T-helper 22 cell (primary cell): ENCODE results near the gene ZMYND8.

Source experiments
- DNase-seq: peaks from one replicate; pipeline ENCODE4 v3.0.0-alpha.2; 2020; ENCODE audit warnings: low read depth

Gene ZMYND8

GRCh38 chr20:47332381-47333206 is 23.9 kb downstream of the ZMYND8 start:
- DNase-seq = no peak

GRCh38 chr20:47330933-47331708 is 25.4 kb downstream of the ZMYND8 start:
- DNase-seq = no peak

GRCh38 chr20:47330071-47330470 is 26.4 kb downstream of the ZMYND8 start:
- no peak for DNase-seq

- DNase-seq = no peak
These were observed 28.4 kb downstream of the ZMYND8 start for GRCh38 chr20:47328129-47328528.

GRCh38 chr20:47327711-47328110 is 28.8 kb downstream of the ZMYND8 start:
- no peak for DNase-seq

GRCh38 chr20:47326658-47327268 is 29.7 kb downstream of the ZMYND8 start:
- DNase-seq = no peak

- no peak for DNase-seq
These were observed 31.3 kb downstream of the ZMYND8 start for GRCh38 chr20:47325242-47325641.

GRCh38 chr20:47320990-47321805 is 35.3 kb downstream of the ZMYND8 start:
- no peak for DNase-seq

GRCh38 chr20:47319517-47320252 is 36.8 kb downstream of the ZMYND8 start:
- no peak for DNase-seq

GRCh38 chr20:47318586-47319516 is 37.6 kb downstream of the ZMYND8 start:
- DNase-seq = no peak

GRCh38 chr20:47318027-47318585 is 38.4 kb downstream of the ZMYND8 start:
- no peak for DNase-seq

GRCh38 chr20:47317127-47317895 is 39.2 kb downstream of the ZMYND8 start:
- peak; percentile 30 for DNase-seq

GRCh38 chr20:47316776-47317126 is 39.7 kb downstream of the ZMYND8 start:
- DNase-seq = no peak

GRCh38 chr20:47315339-47316056 is 41.0 kb downstream of the ZMYND8 start:
- DNase-seq = no peak

- no peak for DNase-seq
These were observed 41.7 kb downstream of the ZMYND8 start for GRCh38 chr20:47314647-47315338.

GRCh38 chr20:47311967-47312681 is 44.4 kb downstream of the ZMYND8 start:
- no peak for DNase-seq

GRCh38 chr20:47311211-47311610 is 45.3 kb downstream of the ZMYND8 start:
- no peak for DNase-seq
